AG04450 (cell line): ENCODE measurements around the gene IFIT3. TPM values are rescaled to one million over a fixed set of nuclear protein-coding genes. Genes with fewer than 3 reads are reported as not detected.
"Not testable (repeated sequence)": the region's sequence is repeated elsewhere in the genome, so short reads cannot be mapped to it uniquely, and the experiment has no call there.

Source experiments
- CTCF ChIA-PET: fragments of 300-600, 350-600 bp; formaldehyde crosslinking; extraction: SDS; loops from one replicate; lab custom pipeline; 2022; ENCODE audit warnings: antibody characterized with exemption, inconsistent platforms; lab: Charles Lee
- POLR2A ChIA-PET: fragments of 350-600 bp; formaldehyde crosslinking; extraction: SDS; loops from one replicate; lab custom pipeline; 2021; ENCODE audit warnings: antibody characterized with exemption, inconsistent platforms; lab: Yijun Ruan, JAX
- DNase-seq: peaks from one replicate; pipeline ENCODE4 v3.0.0-alpha.2; 2011; ENCODE audit warnings: low read depth, low spot score
- H3K27ac ChIP-seq: one replicate; pipeline ENCODE4 v1.5.1; 2012; ENCODE audit warnings: low read depth, low read length, control low read depth
- H3K27me3 ChIP-seq: one replicate; pipeline ENCODE4 v1.6.0; 2012; ENCODE audit warnings: low read length; ENCODE audit not compliant: control insufficient read depth, insufficient read depth
- H3K4me3 ChIP-seq: 2 replicates; pipeline ENCODE4 v1.5.1; 2011; ENCODE audit warnings: mild to moderate bottlenecking, low read depth, low read length, control low read depth
- H3K9me3 ChIP-seq: 2 replicates; pipeline ENCODE4 v1.5.1; 2012; ENCODE audit warnings: low read length; ENCODE audit not compliant: control insufficient read depth, insufficient read depth
- polyA plus RNA-seq: library from polyadenylated mRNA; depleted of rRNA; stranded (reverse); fragments of >200 nt; gene quantifications from 2 replicates; pipeline ENCODE4 v1.2.3, GENCODE V29; 2011
- TF ChIP-seq, protein P1 (sequence below): IDR thresholded peaks from 2 replicates; pipeline ENCODE4 v1.5.1; 2011; ENCODE audit warnings: low read depth, low read length, control low read depth, inconsistent platforms

Gene IFIT3
- polyA plus RNA-seq, 1 experiment, result 8.7 TPM

DNA sequence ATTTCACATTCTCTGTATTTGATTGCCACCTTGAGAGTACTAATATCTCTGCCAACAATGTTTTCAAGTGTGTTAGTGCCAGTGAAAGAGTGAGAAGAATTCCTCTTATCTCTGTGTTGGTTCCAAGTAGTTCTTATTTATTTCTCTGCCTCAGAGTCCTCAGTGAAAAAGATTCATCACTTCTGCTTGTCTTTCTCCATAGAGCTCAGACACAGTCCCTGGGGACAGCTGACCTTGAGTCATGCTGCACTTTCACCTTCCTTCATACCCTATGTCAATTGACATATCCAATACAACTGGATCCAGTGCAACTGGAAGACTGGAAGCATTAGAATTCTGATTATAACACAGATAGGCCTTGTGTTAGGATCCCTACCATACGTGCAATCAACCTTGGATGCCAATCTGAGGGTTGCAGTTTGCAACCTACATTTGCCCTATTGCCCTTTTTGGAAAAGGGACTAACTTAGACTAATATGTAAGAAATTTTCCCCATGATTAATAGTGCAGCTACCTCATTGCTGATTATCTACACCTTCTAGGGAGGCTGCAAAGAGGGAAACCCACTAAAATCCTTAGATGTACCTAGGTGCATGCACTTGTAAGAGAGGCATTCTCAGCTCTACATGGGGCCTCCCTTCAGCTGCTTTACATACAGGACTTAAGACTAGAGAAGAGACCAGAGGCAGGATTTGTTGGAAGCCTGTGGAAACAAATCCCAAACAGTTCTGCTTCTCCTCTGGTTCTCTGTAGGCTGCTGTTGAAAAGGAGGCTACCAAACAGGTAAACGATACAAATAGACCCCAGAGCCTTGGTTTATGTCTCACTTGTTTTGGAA lies 17.5 kb upstream of the IFIT3 start:
- DNase-seq, result no peak
- ChIA-PET POLR2A (no interaction called here), CTCF (interaction anchor here (0.6 kb wide), 1 partner anchor 60 kb away, joined by 3 read pairs; no protein-coding TSS in a partner anchor)
- Histone ChIP-seq H3K9me3 (no peaks in the 10 kb centered on the region), H3K4me3 (no peak overlapping the region), H3K27me3 (no peaks in the 10 kb centered on the region), H3K27ac (no peak overlapping the region)
- TF ChIP-seq, protein P1, sequence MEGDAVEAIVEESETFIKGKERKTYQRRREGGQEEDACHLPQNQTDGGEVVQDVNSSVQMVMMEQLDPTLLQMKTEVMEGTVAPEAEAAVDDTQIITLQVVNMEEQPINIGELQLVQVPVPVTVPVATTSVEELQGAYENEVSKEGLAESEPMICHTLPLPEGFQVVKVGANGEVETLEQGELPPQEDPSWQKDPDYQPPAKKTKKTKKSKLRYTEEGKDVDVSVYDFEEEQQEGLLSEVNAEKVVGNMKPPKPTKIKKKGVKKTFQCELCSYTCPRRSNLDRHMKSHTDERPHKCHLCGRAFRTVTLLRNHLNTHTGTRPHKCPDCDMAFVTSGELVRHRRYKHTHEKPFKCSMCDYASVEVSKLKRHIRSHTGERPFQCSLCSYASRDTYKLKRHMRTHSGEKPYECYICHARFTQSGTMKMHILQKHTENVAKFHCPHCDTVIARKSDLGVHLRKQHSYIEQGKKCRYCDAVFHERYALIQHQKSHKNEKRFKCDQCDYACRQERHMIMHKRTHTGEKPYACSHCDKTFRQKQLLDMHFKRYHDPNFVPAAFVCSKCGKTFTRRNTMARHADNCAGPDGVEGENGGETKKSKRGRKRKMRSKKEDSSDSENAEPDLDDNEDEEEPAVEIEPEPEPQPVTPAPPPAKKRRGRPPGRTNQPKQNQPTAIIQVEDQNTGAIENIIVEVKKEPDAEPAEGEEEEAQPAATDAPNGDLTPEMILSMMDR, result no peak

DNA sequence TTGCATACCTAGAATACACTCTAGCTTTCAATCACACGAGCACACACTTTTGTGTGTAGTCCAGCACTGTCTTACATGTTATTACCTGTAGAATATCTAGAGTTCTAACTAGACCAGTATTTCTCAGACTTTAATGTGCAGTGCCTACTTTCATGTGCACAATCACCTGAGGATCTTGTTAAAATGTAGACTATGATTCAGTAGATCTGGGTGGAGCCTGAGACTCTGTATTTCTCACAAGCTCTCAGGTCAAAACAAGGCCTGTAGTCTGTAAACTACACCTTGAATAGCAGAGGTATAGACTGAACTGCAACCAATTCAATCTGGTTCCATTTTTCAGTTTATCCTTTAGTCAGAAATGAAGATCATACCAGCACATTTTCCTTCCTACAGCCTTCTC lies 14.8 kb upstream of the IFIT3 start:
- Histone ChIP-seq H3K27ac (no peak overlapping the region), H3K9me3 (no peaks in the 10 kb centered on the region), H3K27me3 (no peaks in the 10 kb centered on the region), H3K4me3 (no peak overlapping the region)
- no peak for DNase-seq
- TF ChIP-seq, protein P1, result no peak
- ChIA-PET CTCF (interaction anchor here (1.2 kb wide), 1 partner anchor 56 kb away, joined by 3 read pairs; no protein-coding TSS in a partner anchor), POLR2A (no interaction called here)

DNA sequence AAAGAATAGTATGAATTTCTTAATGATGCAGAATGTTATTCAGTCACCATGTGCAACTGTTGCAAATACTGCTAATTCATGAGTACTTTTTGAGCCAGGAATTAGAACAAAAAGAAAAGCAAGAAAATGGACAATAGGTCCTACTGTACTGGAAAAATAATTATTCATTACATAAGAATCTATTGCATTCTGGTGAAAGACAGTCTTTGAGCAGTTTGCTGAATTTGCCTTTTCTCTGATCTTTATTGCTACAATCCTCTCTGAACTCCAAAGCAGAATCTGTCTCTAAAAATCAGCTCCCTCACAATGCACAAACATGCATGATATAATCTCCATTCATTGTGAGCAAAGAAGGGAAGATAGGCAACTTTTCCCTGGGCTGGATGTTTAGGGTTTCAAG lies 13.1 kb upstream of the IFIT3 start:
- TF ChIP-seq, protein P1, result no peak
- H3K27ac ChIP-seq, result no peak overlapping the region
- CTCF ChIA-PET, result no interaction called here
- H3K9me3 ChIP-seq, result no peaks in the 10 kb centered on the region
- H3K4me3 ChIP-seq, result no peak overlapping the region
- POLR2A ChIA-PET, result no interaction called here
- no peaks in the 10 kb centered on the region for H3K27me3 ChIP-seq
- DNase-seq, result no peak

DNA sequence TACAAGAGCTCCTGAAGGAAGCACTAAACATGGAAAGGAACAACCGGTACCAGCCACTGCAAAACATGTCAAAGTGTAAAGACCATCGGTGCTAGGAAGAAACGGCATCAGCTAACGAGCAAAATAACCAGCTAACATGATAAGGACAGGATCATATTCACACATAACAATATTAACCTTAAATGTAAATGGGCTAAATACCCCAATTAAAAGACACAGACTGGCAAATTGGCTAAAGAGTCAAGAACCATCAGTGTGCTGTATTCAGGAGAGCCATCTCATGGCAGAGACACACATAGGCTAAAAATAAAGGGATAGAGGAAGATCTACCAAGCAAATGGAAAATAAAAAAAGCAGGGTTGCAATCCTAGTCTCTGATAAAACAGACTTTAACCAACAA lies 9.8 kb upstream of the IFIT3 start:
- H3K9me3 ChIP-seq, POLR2A ChIA-PET, H3K4me3 ChIP-seq, DNase-seq, H3K27ac ChIP-seq, H3K27me3 ChIP-seq, CTCF ChIA-PET: not testable (repeated sequence)

DNA sequence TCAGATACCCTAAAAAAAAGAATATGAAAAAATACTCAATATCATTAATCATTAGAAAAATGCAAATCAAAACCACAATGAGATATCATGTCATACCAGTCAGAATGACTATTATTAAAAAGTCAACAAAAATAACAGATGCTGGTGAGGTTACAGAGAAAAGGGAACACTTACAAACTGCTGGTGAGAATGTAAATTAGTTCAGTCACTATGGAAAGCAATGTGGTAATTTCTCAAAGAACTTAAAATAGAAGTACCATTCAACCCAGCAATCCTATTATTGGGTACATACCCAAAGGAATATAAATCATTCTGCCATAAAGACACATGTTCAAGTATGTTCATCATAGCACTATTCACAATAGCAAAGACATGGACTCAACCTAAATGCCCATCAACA lies 2.7 kb upstream of the IFIT3 start:
- H3K9me3 ChIP-seq, CTCF ChIA-PET, POLR2A ChIA-PET, H3K27ac ChIP-seq, H3K4me3 ChIP-seq, DNase-seq, H3K27me3 ChIP-seq: not testable (repeated sequence)

DNA sequence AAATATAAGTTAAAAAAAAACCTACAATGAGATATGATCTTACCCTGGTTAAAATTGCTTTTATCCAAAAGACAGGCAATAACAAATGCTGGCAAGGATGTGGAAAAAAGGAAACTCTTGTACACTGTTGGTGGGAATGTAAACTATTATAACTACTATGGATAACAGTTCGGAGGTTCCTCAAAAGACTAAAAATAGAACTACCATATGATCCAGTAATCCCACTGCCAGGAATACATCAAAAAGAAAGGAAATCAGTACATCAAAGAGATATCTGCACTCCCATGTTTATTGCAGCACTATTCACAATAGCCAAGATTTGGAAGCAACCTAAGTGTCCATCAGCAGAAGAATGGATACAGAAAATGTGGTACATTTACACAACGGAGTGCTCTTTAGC lies 1.9 kb upstream of the IFIT3 start:
- H3K4me3 ChIP-seq, CTCF ChIA-PET, H3K27ac ChIP-seq, POLR2A ChIA-PET, H3K27me3 ChIP-seq, DNase-seq, H3K9me3 ChIP-seq: not testable (repeated sequence)
